HepG2 (cell line): Measurements from ENCODE around the gene MTRR. TPM values are rescaled to one million over a fixed set of nuclear protein-coding genes. Genes with fewer than 3 reads are reported as not detected.

Source experiments
- ATAC-seq: fragments of 200-7000 bp; cut with Tn5 transposase; 3 replicates; pipeline ENCODE4 v1.9.1; 2020; ENCODE audit warnings: mild to moderate bottlenecking, moderate library complexity
- BruUV-seq: library from RNA; stranded (reverse); fragments of 400-500 nt; replicated peaks from 2 replicates; lab custom pipeline; 2021; lab: Mats Ljungman, UMichigan
- CTCF ChIA-PET: fragments of 300-600 bp; formaldehyde crosslinking; extraction: SDS; loops from one replicate; lab custom pipeline; 2021; ENCODE audit warnings: low total read pairs, inconsistent platforms, low intra/inter-chr PET ratio; lab: Yijun Ruan, JAX
- POLR2A ChIA-PET: fragments of 350-600 bp; sonication (Branson Sonifier 250); formaldehyde crosslinking; loops from one replicate; lab custom pipeline; 2020; ENCODE audit warnings: antibody characterized with exemption, inconsistent platforms; lab: Yijun Ruan, JAX
- DNase-seq: peaks from one replicate; pipeline ENCODE4 v3.0.0-alpha.2; 2015; ENCODE audit warnings: low spot score
- FAIRE-seq: peaks from 3 replicates; lab custom pipeline; 2011; peaks lifted over from hg19 to GRCh38; lab: Jason Lieb, UNC
- H2AFZ ChIP-seq: one replicate; pipeline ENCODE4 v1.6.1; 2011; ENCODE audit warnings: low read length, inconsistent platforms
- H3K27ac ChIP-seq: fragments of 300-600 bp; 3 replicates; pipeline ENCODE4 v1.8.0; 2011; ENCODE audit warnings: mixed run types, mild to moderate bottlenecking, mixed read lengths, low read length, inconsistent platforms; ENCODE audit not compliant: insufficient read depth; ENCODE audit errors: extremely low read length
- H3K27me3 ChIP-seq, 2 experiments: fragments of 200-600 bp in 1 of 2; 2 replicates in 1 of 2; 3 replicates in 1 of 2; pipeline versions ENCODE4 v1.6.0 to v1.8.0; 2011; ENCODE audit warnings: low read length in 2 of 2, mild to moderate bottlenecking in 2 of 2, moderate library complexity in 2 of 2, inconsistent platforms in 1 of 2; ENCODE audit not compliant: insufficient read depth in 2 of 2, control insufficient read depth in 1 of 2
- H3K36me3 ChIP-seq, 2 experiments: fragments of 200-600 bp in 1 of 2; replicated peaks in 1 of 2; 2 replicates in 1 of 2; 3 replicates in 1 of 2; pipeline versions ENCODE4 v1.5.1 to v1.8.0; 2011; ENCODE audit warnings: low read length in 2 of 2, inconsistent platforms in 1 of 2; ENCODE audit not compliant: insufficient read depth in 2 of 2, control insufficient read depth in 1 of 2
- H3K4me1 ChIP-seq: 2 replicates; pipeline ENCODE4 v1.5.1; 2012; ENCODE audit warnings: low read length, inconsistent platforms; ENCODE audit not compliant: insufficient read depth
- H3K4me2 ChIP-seq: 2 replicates; pipeline ENCODE4 v1.6.0; 2011; ENCODE audit warnings: low read depth, low read length, inconsistent platforms
- H3K4me3 ChIP-seq, 3 experiments: fragments of 200-600 bp in 1 of 3; sonication (generic), shearing (Covaris generic) in 1 of 3; replicated peaks in 1 of 3; 2 replicates each; pipeline ENCODE4 v1.5.1; 2011 to 2016; ENCODE audit warnings: low read length in 3 of 3, inconsistent platforms in 2 of 3, low read depth in 2 of 3, mild to moderate bottlenecking in 2 of 3, control low read depth in 1 of 3, mixed read lengths in 1 of 3; ENCODE audit not compliant: insufficient read depth in 1 of 3
- H3K79me2 ChIP-seq: one replicate; pipeline ENCODE4 v1.6.1; 2011; ENCODE audit warnings: low read length, inconsistent platforms; ENCODE audit not compliant: insufficient read depth
- H3K9ac ChIP-seq: 2 replicates; pipeline ENCODE4 v1.6.0; 2011; ENCODE audit warnings: mild to moderate bottlenecking, low read depth, low read length, inconsistent platforms; ENCODE audit not compliant: insufficient read depth
- H3K9me3 ChIP-seq: 2 replicates; pipeline ENCODE4 v1.5.1; 2012; ENCODE audit warnings: mild to moderate bottlenecking, low read length
- H4K20me1 ChIP-seq: 2 replicates; pipeline ENCODE4 v1.6.0; 2011; ENCODE audit warnings: inconsistent platforms, mild to moderate bottlenecking, low read length, moderate library complexity; ENCODE audit not compliant: insufficient read depth
- BRCA1 ChIP-seq: sonication (generic); formaldehyde crosslinking; IDR thresholded peaks from 2 replicates; pipeline ENCODE4 v1.4.0; 2020; ENCODE audit warnings: missing genetic modification reagents
- ETV6 ChIP-seq: sonication (generic); formaldehyde crosslinking; conservative IDR thresholded peaks from 2 replicates; pipeline ENCODE4 v1.4.0; 2020; ENCODE audit warnings: missing genetic modification reagents
- HOXA9 ChIP-seq: sonication (generic); formaldehyde crosslinking; IDR thresholded peaks from 2 replicates; pipeline ENCODE4 v1.8.1; 2022; ENCODE audit warnings: missing genetic modification reagents, mild to moderate bottlenecking, moderate library complexity, borderline replicate concordance
- IRF9 ChIP-seq: sonication (generic); formaldehyde crosslinking; IDR thresholded peaks from 2 replicates; pipeline ENCODE4 v1.8.0; 2022; ENCODE audit warnings: missing genetic modification reagents, mild to moderate bottlenecking, borderline replicate concordance
- MED13 ChIP-seq: sonication (generic); formaldehyde crosslinking; IDR thresholded peaks from 2 replicates; pipeline ENCODE4 v1.5.0; 2020; ENCODE audit warnings: missing genetic modification reagents
- POLR2A ChIP-seq, 2 experiments: IDR thresholded peaks; 2 replicates each; pipeline ENCODE4 v1.6.1; 2011; ENCODE audit warnings: low read depth in 2 of 2, low read length in 2 of 2, mild to moderate bottlenecking in 1 of 2, moderate library complexity in 1 of 2; ENCODE audit not compliant: insufficient read depth in 1 of 2
- THYN1 ChIP-seq: sonication (generic); formaldehyde crosslinking; IDR thresholded peaks from 2 replicates; pipeline ENCODE4 v1.8.1; 2023; ENCODE audit warnings: low read depth, mild to moderate bottlenecking, moderate library complexity, missing genetic modification reagents, borderline replicate concordance
- TOE1 ChIP-seq: sonication (generic); formaldehyde crosslinking; IDR thresholded peaks from 2 replicates; pipeline ENCODE4 v1.4.0; 2020; ENCODE audit warnings: mild to moderate bottlenecking, missing genetic modification reagents
- WIZ ChIP-seq: sonication (generic); formaldehyde crosslinking; IDR thresholded peaks from 2 replicates; pipeline ENCODE4 v1.5.1; 2020; ENCODE audit warnings: mild to moderate bottlenecking, missing genetic modification reagents
- ZNF101 ChIP-seq: sonication (generic); formaldehyde crosslinking; IDR thresholded peaks from 2 replicates; pipeline ENCODE4 v1.4.0; 2020; ENCODE audit warnings: mild to moderate bottlenecking, low read depth, missing genetic modification reagents, borderline replicate concordance
- ZNF331 ChIP-seq: sonication (generic); formaldehyde crosslinking; IDR thresholded peaks from 2 replicates; pipeline ENCODE4 v1.4.0; 2020; ENCODE audit warnings: missing genetic modification reagents
- ZNF382 ChIP-seq: sonication (generic); formaldehyde crosslinking; IDR thresholded peaks from 2 replicates; pipeline ENCODE4 v1.5.0; 2020; ENCODE audit warnings: missing genetic modification reagents, mild to moderate bottlenecking, borderline replicate concordance
- ZNF546 ChIP-seq: sonication (generic); formaldehyde crosslinking; conservative IDR thresholded peaks from 2 replicates; pipeline ENCODE4 v1.8.1; 2023; ENCODE audit warnings: mild to moderate bottlenecking, missing genetic modification reagents
- WGBS: methylation state at CpG from one replicate; pipeline ENCODE4 v1.1.6; 2017; ENCODE audit warnings: low lambda C conversion rate; 5-methylcytosine and 5-hydroxymethylcytosine counted together
- in situ Hi-C: cut with HindIII; loops from 2 replicates; pipeline ENCODE4 v1.10.0; 2017; ENCODE audit warnings: low pct_unique_long_range_greater_than_20kb; ENCODE audit not compliant: extremely low pct_ligation_motif_present
- intact Hi-C: fragments of 100-400 bp; cut with micrococcal nuclease; formaldehyde crosslinking; loops from one replicate; pipeline ENCODE4 v1.10.0; 2022; ENCODE audit not compliant: unreplicated experiment
- polyA plus RNA-seq, 8 experiments: library from polyadenylated mRNA; depleted of rRNA in 3 of 8; stranded (reverse) in 7 of 8; unstranded in 1 of 8; fragments of >200 nt; fragmentation: Illumina TruSeq in 4 of 8; extraction: Trizol in 4 of 8; gene quantifications; 2 replicates each; pipeline versions ENCODE4 v1.2.1 to v1.2.3, GENCODE V29; 2011 to 2016; ENCODE audit warnings: low read depth in 4 of 8, missing spikeins in 1 of 8, mixed read lengths in 1 of 8; ENCODE audit not compliant: insufficient read depth in 1 of 8
- total RNA-seq, 5 experiments: library from RNA; depleted of rRNA; stranded (reverse); fragments of >200 nt; fragmentation: Illumina TruSeq; extraction: Trizol; gene quantifications; 2 replicates each; pipeline ENCODE4 v1.2.3, GENCODE V29; 2016; ENCODE audit warnings: low read depth in 1 of 5
- TF ChIP-seq, protein P1 (sequence below): sonication (generic); formaldehyde crosslinking; IDR thresholded peaks from 2 replicates; pipeline ENCODE4 v1.9.0; 2021; ENCODE audit warnings: mild to moderate bottlenecking, missing genetic modification reagents
- TF ChIP-seq, protein P2 (sequence below): sonication (generic); formaldehyde crosslinking; IDR thresholded peaks from 2 replicates; pipeline ENCODE4 v1.4.0; 2020; ENCODE audit warnings: missing genetic modification reagents

Gene MTRR
- total and polyA plus RNA-seq, 2 of the 13 experiments (the other 11 are each of a cell fraction or from before 2014, with no cell fraction given) = 39.2 to 59.2 TPM

DNA sequence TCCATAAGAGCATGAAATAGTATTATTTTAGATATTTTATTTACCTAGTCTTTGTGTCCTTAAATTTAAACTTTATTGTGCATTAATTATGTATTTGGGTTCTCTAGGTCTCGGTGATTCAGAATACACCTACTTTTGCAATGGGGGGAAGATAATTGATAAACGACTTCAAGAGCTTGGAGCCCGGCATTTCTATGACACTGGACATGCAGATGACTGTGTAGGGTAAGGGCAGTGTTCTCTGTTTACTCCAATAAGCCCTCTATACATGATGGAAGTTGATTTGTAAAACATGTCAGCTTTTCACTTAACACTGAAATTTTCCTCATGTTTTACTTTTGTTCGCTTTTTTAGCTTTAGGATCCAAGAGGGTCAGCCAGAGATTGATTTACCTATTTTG, 6.2 kb downstream of the MTRR start:
- no peak for ATAC-seq
- DNase-seq = no peak
- FAIRE-seq = no peak
- H3K9ac ChIP-seq = no peak overlapping the region
- no peak overlapping the region for H3K4me3 ChIP-seq
- H3K27me3 ChIP-seq = no peaks in the 10 kb centered on the region
- ChIA-PET POLR2A (no interaction called here), CTCF (no interaction called here)
- H3K36me3 ChIP-seq = peaks cover 7 to 58% of the 10 kb centered on the region in 2 experiments
- no TSS peak for BruUV-seq
- H2AFZ ChIP-seq = no peak overlapping the region
- in situ Hi-C loops = no loop called here
- WGBS = 96% methylated on average over 4 of the region's 4 CpGs
- H3K9me3 ChIP-seq = no peaks in the 10 kb centered on the region
- peaks cover 9% of the 10 kb centered on the region; the same call in 1 of the 2 replicates for H4K20me1 ChIP-seq
- no peak overlapping the region for H3K27ac ChIP-seq
- H3K4me2 ChIP-seq = no peak overlapping the region
- peaks cover 72% of the 10 kb centered on the region for H3K4me1 ChIP-seq
- H3K79me2 ChIP-seq = peaks cover 76% of the 10 kb centered on the region
- intact Hi-C loops = no loop called here
- TF ChIP-seq, protein P1, sequence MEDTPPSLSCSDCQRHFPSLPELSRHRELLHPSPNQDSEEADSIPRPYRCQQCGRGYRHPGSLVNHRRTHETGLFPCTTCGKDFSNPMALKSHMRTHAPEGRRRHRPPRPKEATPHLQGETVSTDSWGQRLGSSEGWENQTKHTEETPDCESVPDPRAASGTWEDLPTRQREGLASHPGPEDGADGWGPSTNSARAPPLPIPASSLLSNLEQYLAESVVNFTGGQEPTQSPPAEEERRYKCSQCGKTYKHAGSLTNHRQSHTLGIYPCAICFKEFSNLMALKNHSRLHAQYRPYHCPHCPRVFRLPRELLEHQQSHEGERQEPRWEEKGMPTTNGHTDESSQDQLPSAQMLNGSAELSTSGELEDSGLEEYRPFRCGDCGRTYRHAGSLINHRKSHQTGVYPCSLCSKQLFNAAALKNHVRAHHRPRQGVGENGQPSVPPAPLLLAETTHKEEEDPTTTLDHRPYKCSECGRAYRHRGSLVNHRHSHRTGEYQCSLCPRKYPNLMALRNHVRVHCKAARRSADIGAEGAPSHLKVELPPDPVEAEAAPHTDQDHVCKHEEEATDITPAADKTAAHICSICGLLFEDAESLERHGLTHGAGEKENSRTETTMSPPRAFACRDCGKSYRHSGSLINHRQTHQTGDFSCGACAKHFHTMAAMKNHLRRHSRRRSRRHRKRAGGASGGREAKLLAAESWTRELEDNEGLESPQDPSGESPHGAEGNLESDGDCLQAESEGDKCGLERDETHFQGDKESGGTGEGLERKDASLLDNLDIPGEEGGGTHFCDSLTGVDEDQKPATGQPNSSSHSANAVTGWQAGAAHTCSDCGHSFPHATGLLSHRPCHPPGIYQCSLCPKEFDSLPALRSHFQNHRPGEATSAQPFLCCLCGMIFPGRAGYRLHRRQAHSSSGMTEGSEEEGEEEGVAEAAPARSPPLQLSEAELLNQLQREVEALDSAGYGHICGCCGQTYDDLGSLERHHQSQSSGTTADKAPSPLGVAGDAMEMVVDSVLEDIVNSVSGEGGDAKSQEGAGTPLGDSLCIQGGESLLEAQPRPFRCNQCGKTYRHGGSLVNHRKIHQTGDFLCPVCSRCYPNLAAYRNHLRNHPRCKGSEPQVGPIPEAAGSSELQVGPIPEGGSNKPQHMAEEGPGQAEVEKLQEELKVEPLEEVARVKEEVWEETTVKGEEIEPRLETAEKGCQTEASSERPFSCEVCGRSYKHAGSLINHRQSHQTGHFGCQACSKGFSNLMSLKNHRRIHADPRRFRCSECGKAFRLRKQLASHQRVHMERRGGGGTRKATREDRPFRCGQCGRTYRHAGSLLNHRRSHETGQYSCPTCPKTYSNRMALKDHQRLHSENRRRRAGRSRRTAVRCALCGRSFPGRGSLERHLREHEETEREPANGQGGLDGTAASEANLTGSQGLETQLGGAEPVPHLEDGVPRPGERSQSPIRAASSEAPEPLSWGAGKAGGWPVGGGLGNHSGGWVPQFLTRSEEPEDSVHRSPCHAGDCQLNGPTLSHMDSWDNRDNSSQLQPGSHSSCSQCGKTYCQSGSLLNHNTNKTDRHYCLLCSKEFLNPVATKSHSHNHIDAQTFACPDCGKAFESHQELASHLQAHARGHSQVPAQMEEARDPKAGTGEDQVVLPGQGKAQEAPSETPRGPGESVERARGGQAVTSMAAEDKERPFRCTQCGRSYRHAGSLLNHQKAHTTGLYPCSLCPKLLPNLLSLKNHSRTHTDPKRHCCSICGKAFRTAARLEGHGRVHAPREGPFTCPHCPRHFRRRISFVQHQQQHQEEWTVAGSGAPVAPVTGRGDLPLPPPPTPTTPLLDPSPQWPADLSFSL (CRISPR knock-in tag) = no peak
- TF ChIP-seq TOE1 (CRISPR knock-in tag) (no peak), THYN1 (no peak), WIZ (CRISPR knock-in tag) (no peak), ETV6 (no peak), IRF9 (CRISPR knock-in tag) (no peak), HOXA9 (CRISPR knock-in tag) (no peak), BRCA1 (CRISPR knock-in tag) (no peak), POLR2A (IDR thresholded peaks at IDR 0.05; ENCODE audit: insufficient read depth in 1 of 2, low read depth in 2 of 2, low read length in 2 of 2) (no peak), ZNF546 (no peak), ZNF382 (CRISPR knock-in tag) (no peak), ZNF101 (CRISPR knock-in tag) (no peak), MED13 (no peak), ZNF331 (CRISPR knock-in tag) (no peak)
- TF ChIP-seq, protein P2, sequence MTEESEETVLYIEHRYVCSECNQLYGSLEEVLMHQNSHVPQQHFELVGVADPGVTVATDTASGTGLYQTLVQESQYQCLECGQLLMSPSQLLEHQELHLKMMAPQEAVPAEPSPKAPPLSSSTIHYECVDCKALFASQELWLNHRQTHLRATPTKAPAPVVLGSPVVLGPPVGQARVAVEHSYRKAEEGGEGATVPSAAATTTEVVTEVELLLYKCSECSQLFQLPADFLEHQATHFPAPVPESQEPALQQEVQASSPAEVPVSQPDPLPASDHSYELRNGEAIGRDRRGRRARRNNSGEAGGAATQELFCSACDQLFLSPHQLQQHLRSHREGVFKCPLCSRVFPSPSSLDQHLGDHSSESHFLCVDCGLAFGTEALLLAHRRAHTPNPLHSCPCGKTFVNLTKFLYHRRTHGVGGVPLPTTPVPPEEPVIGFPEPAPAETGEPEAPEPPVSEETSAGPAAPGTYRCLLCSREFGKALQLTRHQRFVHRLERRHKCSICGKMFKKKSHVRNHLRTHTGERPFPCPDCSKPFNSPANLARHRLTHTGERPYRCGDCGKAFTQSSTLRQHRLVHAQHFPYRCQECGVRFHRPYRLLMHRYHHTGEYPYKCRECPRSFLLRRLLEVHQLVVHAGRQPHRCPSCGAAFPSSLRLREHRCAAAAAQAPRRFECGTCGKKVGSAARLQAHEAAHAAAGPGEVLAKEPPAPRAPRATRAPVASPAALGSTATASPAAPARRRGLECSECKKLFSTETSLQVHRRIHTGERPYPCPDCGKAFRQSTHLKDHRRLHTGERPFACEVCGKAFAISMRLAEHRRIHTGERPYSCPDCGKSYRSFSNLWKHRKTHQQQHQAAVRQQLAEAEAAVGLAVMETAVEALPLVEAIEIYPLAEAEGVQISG (CRISPR knock-in tag) = no peak
